NB4 (cell line): ENCODE measurements around the gene PHLDB1.
"Not testable (repeated sequence)": the region's sequence is repeated elsewhere in the genome, so short reads cannot be mapped to it uniquely, and the experiment has no call there.

Experiments used
- DNase-seq: peaks from one replicate; pipeline ENCODE4 v3.0.0; 2010; ENCODE audit warnings: low read depth
- H3K4me3 ChIP-seq: one replicate; pipeline ENCODE4 v1.5.1; 2011; ENCODE audit warnings: mild to moderate bottlenecking, low read depth, low read length, moderate library complexity
- MYC ChIP-seq: IDR thresholded peaks from 2 replicates; pipeline ENCODE4 v1.6.1; 2011; ENCODE audit warnings: low read depth, low read length
- POLR2A ChIP-seq: IDR thresholded peaks from 2 replicates; pipeline ENCODE4 v1.6.1; 2011; ENCODE audit warnings: mild to moderate bottlenecking; ENCODE audit not compliant: insufficient read length; ENCODE audit errors: extremely low read depth
- TF ChIP-seq, protein P1 (sequence below): IDR thresholded peaks from 2 replicates; pipeline ENCODE4 v1.6.1; 2011; ENCODE audit warnings: low read depth, low read length
- TF ChIP-seq, protein P2 (sequence below): IDR thresholded peaks from one replicate; pipeline ENCODE4 v1.5.1; 2012; ENCODE audit warnings: low read depth, low read length

Gene PHLDB1

GRCh38 chr11:118679483-118679882 lies 72.1 kb downstream of the PHLDB1 start, which contains the start of gene TREH:
TREH (minus strand) TSS chr11:118679650; CDS start chr11:118679627, 23 bp downstream.
- H3K4me3 ChIP-seq = no peak within 1 kb of the TSS
- no peak for DNase-seq
- TF ChIP-seq MYC = no peak
- no peak for TF ChIP-seq POLR2A
- TF ChIP-seq, protein P1, sequence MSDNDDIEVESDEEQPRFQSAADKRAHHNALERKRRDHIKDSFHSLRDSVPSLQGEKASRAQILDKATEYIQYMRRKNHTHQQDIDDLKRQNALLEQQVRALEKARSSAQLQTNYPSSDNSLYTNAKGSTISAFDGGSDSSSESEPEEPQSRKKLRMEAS = no peak
- TF ChIP-seq, protein P2, sequence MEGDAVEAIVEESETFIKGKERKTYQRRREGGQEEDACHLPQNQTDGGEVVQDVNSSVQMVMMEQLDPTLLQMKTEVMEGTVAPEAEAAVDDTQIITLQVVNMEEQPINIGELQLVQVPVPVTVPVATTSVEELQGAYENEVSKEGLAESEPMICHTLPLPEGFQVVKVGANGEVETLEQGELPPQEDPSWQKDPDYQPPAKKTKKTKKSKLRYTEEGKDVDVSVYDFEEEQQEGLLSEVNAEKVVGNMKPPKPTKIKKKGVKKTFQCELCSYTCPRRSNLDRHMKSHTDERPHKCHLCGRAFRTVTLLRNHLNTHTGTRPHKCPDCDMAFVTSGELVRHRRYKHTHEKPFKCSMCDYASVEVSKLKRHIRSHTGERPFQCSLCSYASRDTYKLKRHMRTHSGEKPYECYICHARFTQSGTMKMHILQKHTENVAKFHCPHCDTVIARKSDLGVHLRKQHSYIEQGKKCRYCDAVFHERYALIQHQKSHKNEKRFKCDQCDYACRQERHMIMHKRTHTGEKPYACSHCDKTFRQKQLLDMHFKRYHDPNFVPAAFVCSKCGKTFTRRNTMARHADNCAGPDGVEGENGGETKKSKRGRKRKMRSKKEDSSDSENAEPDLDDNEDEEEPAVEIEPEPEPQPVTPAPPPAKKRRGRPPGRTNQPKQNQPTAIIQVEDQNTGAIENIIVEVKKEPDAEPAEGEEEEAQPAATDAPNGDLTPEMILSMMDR = no peak

- no peak overlapping the region for H3K4me3 ChIP-seq
- no peak for TF ChIP-seq MYC
- TF ChIP-seq, protein P1 = no peak
- TF ChIP-seq, protein P2 = no peak
- TF ChIP-seq POLR2A = no peak
- DNase-seq = no peak
Measured at GRCh38 chr11:118682372-118682771, 75.0 kb downstream of the PHLDB1 start.

- not testable (repeated sequence) for DNase-seq, H3K4me3 ChIP-seq
Measured at GRCh38 chr11:118682939-118683338, 75.5 kb downstream of the PHLDB1 start.

DNA sequence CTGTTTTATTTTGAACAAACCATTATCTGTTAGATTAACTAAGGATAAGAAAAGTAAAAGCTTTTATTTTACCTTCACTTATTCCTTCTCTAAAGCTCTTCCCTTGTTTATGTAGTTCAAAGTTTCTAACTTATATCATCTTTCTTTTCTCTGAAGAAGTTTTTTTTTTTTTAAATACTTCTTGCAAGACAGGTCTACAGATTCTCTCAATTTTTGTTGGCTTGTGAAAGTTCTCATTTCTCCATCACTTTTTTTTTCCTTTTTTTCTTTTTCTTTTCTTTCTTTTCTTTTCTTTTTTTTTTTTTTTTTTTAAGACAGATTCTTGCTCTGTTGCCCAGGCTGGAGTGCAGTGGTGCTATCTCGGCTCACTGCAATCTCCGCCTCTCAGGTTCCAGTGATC lies 76.8 kb downstream of the PHLDB1 start:
- no peak for TF ChIP-seq MYC
- TF ChIP-seq, protein P2 = no peak
- no peak for TF ChIP-seq POLR2A
- TF ChIP-seq, protein P1 = no peak

DNA sequence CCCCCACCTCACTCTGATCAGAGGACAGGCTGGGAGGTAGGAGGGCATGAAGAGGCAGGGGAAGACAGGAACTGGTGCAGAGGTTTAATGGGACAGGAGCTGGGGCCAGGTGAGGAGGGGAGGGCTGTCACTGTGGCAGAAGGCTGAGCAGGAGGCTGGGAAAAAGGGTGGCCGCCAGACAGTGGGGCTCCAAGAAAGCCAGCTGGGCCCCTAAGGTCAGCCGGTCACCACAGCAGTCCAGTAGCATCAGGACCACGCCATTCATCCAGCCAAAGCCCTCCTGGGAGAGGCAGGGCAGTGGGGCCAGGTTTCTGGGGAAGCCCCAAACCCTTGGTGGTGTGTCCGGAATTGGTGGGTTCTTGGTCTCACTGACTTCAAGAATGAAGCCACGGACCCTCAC lies 80.5 kb downstream of the PHLDB1 start:
- TF ChIP-seq, protein P2 = no peak
- DNase-seq = no peak
- H3K4me3 ChIP-seq = no peak overlapping the region

More for the DNA sequence above, 76.8 kb downstream of the PHLDB1 start:
- no peak for DNase-seq
- H3K4me3 ChIP-seq = no peak overlapping the region

GRCh38 chr11:118688339-118688738 lies 80.9 kb downstream of the PHLDB1 start:
- DNase-seq = not testable (repeated sequence)

GRCh38 chr11:118688851-118689502 lies 81.6 kb downstream of the PHLDB1 start:
- TF ChIP-seq POLR2A (no peak), MYC (no peak)
- TF ChIP-seq, protein P2 = no peak
- TF ChIP-seq, protein P1 = no peak
- H3K4me3 ChIP-seq = no peak overlapping the region

More at GRCh38 chr11:118688339-118688738, 80.9 kb downstream of the PHLDB1 start:
- not testable (repeated sequence) for H3K4me3 ChIP-seq

More at GRCh38 chr11:118688851-118689502, 81.6 kb downstream of the PHLDB1 start:
- DNase-seq = no peak
